Thymus (tissue), 11 donors: ENCODE results near the gene COL23A1. TPM values are rescaled to one million over a fixed set of nuclear protein-coding genes. Genes with fewer than 3 reads are reported as not detected.

Source experiments
- DNase-seq, 9 donors: peaks; one replicate each; pipeline ENCODE4 v3.0.0-alpha.2; 2013; ENCODE audit warnings: low spot score in 9 of 9, low read depth in 6 of 9, missing footprints in 1 of 9
- H3K27ac ChIP-seq, 2 donors: one replicate each; pipeline ENCODE4 v1.5.1; 2013; ENCODE audit warnings: control low read depth in 1 of 2, low read depth in 1 of 2, low read length in 1 of 2, mild to moderate bottlenecking in 1 of 2, moderate library complexity in 1 of 2
- H3K27me3 ChIP-seq, 2 donors: one replicate each; pipeline ENCODE4 v1.5.1; 2013; ENCODE audit warnings: low read length in 1 of 2; ENCODE audit not compliant: control insufficient read depth in 2 of 2, insufficient read depth in 1 of 2
- H3K36me3 ChIP-seq, 2 donors: one replicate each; pipeline ENCODE4 v1.5.1; 2013; ENCODE audit warnings: low read length in 1 of 2, mild to moderate bottlenecking in 1 of 2, moderate library complexity in 1 of 2; ENCODE audit not compliant: control insufficient read depth in 2 of 2, insufficient read depth in 2 of 2
- H3K4me1 ChIP-seq, 2 donors: one replicate each; pipeline ENCODE4 v1.5.1; 2013; ENCODE audit warnings: low read length in 2 of 2; ENCODE audit not compliant: control insufficient read depth in 2 of 2, insufficient read depth in 2 of 2
- H3K4me3 ChIP-seq, 2 donors: one replicate each; pipeline ENCODE4 v1.5.1; 2013; ENCODE audit warnings: low read length in 2 of 2, control low read depth in 1 of 2, mild to moderate bottlenecking in 1 of 2
- H3K9me3 ChIP-seq, 2 donors: one replicate each; pipeline ENCODE4 v1.5.1; 2013; ENCODE audit warnings: low read length in 1 of 2, mild to moderate bottlenecking in 1 of 2; ENCODE audit not compliant: control insufficient read depth in 2 of 2, insufficient read depth in 1 of 2
- WGBS: extraction: QIAGEN DNeasy Blood & Tissue Kit; methylation state at CpG from one replicate; pipeline ENCODE4 v1.1.7; 2013; 5-methylcytosine and 5-hydroxymethylcytosine counted together
- polyA plus RNA-seq: library from polyadenylated mRNA; stranded (reverse); fragments of 200-250 nt; gene quantifications from one replicate; pipeline ENCODE4 v1.2.3, GENCODE V29; 2013
- total RNA-seq: library from RNA; stranded (reverse); fragments of 120-200 nt; gene quantifications from one replicate; pipeline ENCODE4 v1.2.4, GENCODE V29; 2013
- donor health status: healthy.

The COL23A1 gene
- total and polyA plus RNA-seq, 2 donors, result 1.5 to 2.6 TPM

- Histone ChIP-seq H3K4me1 (no peaks in the 10 kb centered on the region), H3K9me3 (peaks cover 0 to 3% of the 10 kb centered on the region in 2 donors), H3K36me3 (no peaks in the 10 kb centered on the region), H3K27me3 (no peaks in the 10 kb centered on the region), H3K27ac (no peak overlapping the region), H3K4me3 (no peak overlapping the region)
- WGBS, result 97% methylated on average over 14 of the region's 14 CpGs
- no peak for DNase-seq
These were observed 67.8 kb downstream of the COL23A1 start for GRCh38 chr5:178522361-178522760.

GRCh38 chr5:178520851-178521250, 69.3 kb downstream of the COL23A1 start:
- no peaks in the 10 kb centered on the region for H3K36me3 ChIP-seq
- WGBS, result 98% methylated on average over 4 of the region's 4 CpGs
- no peak overlapping the region for H3K4me3 ChIP-seq
- no peak for DNase-seq
- no peak overlapping the region for H3K27ac ChIP-seq
- no peaks in the 10 kb centered on the region for H3K4me1 ChIP-seq
- H3K9me3 ChIP-seq, result peaks cover 0 to 3% of the 10 kb centered on the region in 2 donors
- no peaks in the 10 kb centered on the region for H3K27me3 ChIP-seq

- no peaks in the 10 kb centered on the region for H3K27me3 ChIP-seq
- WGBS, result 98% methylated on average over 2 of the region's 2 CpGs
- H3K36me3 ChIP-seq, result no peaks in the 10 kb centered on the region
- no peak for DNase-seq
- no peak overlapping the region for H3K27ac ChIP-seq
- no peak overlapping the region for H3K4me3 ChIP-seq
- H3K9me3 ChIP-seq, result peaks cover 0 to 3% of the 10 kb centered on the region in 2 donors
- no peaks in the 10 kb centered on the region for H3K4me1 ChIP-seq
These were observed 70.4 kb downstream of the COL23A1 start for GRCh38 chr5:178519804-178520203.

- Histone ChIP-seq H3K4me3 (no peak overlapping the region), H3K27ac (no peak overlapping the region), H3K4me1 (no peaks in the 10 kb centered on the region), H3K36me3 (no peaks in the 10 kb centered on the region), H3K9me3 (peaks cover 0 to 3% of the 10 kb centered on the region in 2 donors), H3K27me3 (no peaks in the 10 kb centered on the region)
- DNase-seq, result no peak
- WGBS, result 98% methylated on average over 6 of the region's 6 CpGs
These were observed 71.0 kb downstream of the COL23A1 start for GRCh38 chr5:178519155-178519554.

- H3K4me3 ChIP-seq, result no peak overlapping the region
- H3K27ac ChIP-seq, result no peak overlapping the region
- no peak for DNase-seq
- WGBS, result 71% methylated on average over 14 of the region's 14 CpGs
- peaks cover 0 to 6% of the 10 kb centered on the region in 2 donors for H3K9me3 ChIP-seq
- no peaks in the 10 kb centered on the region for H3K36me3 ChIP-seq
- no peaks in the 10 kb centered on the region for H3K4me1 ChIP-seq
- no peaks in the 10 kb centered on the region for H3K27me3 ChIP-seq
These were observed 73.5 kb downstream of the COL23A1 start for GRCh38 chr5:178516504-178517235.

- no peaks in the 10 kb centered on the region for H3K36me3 ChIP-seq
- H3K9me3 ChIP-seq, result peaks cover 0 to 6% of the 10 kb centered on the region in 2 donors
- H3K27ac ChIP-seq, result no peak overlapping the region
- H3K4me1 ChIP-seq, result no peaks in the 10 kb centered on the region
- H3K4me3 ChIP-seq, result no peak overlapping the region
- H3K27me3 ChIP-seq, result peaks cover 0 to 3% of the 10 kb centered on the region in 2 donors
- 93% methylated on average over 23 of the region's 23 CpGs for WGBS
- DNase-seq, result no peak
These were observed 74.3 kb downstream of the COL23A1 start for GRCh38 chr5:178515776-178516503.

GRCh38 chr5:178514851-178515418, 75.3 kb downstream of the COL23A1 start:
- no peaks in the 10 kb centered on the region for H3K36me3 ChIP-seq
- H3K4me1 ChIP-seq, result no peaks in the 10 kb centered on the region
- H3K27ac ChIP-seq, result no peak overlapping the region
- 93% methylated on average over 6 of the region's 6 CpGs for WGBS
- H3K9me3 ChIP-seq, result peaks cover 0 to 6% of the 10 kb centered on the region in 2 donors
- H3K4me3 ChIP-seq, result no peak overlapping the region
- peaks cover 0 to 3% of the 10 kb centered on the region in 2 donors for H3K27me3 ChIP-seq
- DNase-seq, result no peak

- peaks cover 0 to 3% of the 10 kb centered on the region in 2 donors for H3K27me3 ChIP-seq
- H3K36me3 ChIP-seq, result no peaks in the 10 kb centered on the region
- WGBS, result 89% methylated on average over 3 of the region's 3 CpGs
- H3K27ac ChIP-seq, result no peak overlapping the region
- H3K9me3 ChIP-seq, result peaks cover 0 to 3% of the 10 kb centered on the region in 2 donors
- DNase-seq, result no peak
- H3K4me3 ChIP-seq, result no peak overlapping the region
- no peaks in the 10 kb centered on the region for H3K4me1 ChIP-seq
These were observed 79.0 kb downstream of the COL23A1 start for GRCh38 chr5:178511172-178511571.

- Histone ChIP-seq H3K27me3 (peaks cover 0 to 3% of the 10 kb centered on the region in 2 donors), H3K4me3 (no peak overlapping the region), H3K9me3 (peaks cover 0 to 3% of the 10 kb centered on the region in 2 donors), H3K4me1 (no peaks in the 10 kb centered on the region), H3K36me3 (no peaks in the 10 kb centered on the region), H3K27ac (no peak overlapping the region)
- WGBS, result 91% methylated on average over 15 of the region's 15 CpGs
- no peak for DNase-seq
These were observed 80.6 kb downstream of the COL23A1 start for GRCh38 chr5:178509491-178510057.
